Right lobe of liver (tissue), 4 donors: Measurements from ENCODE around the gene ENPP6.

ENCODE experiments used
- CTCF ChIP-seq, 4 donors: fragments of 200-600 bp in 3 of 4; fragments of 450-650 bp in 1 of 4; IDR thresholded peaks; one replicate each; pipeline versions ENCODE4 v1.5.1 to v1.8.0; 2016 to 2022; ENCODE audit warnings: antibody characterized with exemption in 4 of 4, mild to moderate bottlenecking in 2 of 4
- POLR2A ChIP-seq: fragments of 450-650 bp; IDR thresholded peaks from one replicate; pipeline ENCODE4 v1.6.1; 2017; ENCODE audit warnings: antibody characterized with exemption, mild to moderate bottlenecking
- donor health status: DM: no; HTN: no; CAD: no.
- donor health status: DM: no; HTN: no; CAD: no.
- donor health status: DM: no; HTN: yes; CAD: no.

DNA sequence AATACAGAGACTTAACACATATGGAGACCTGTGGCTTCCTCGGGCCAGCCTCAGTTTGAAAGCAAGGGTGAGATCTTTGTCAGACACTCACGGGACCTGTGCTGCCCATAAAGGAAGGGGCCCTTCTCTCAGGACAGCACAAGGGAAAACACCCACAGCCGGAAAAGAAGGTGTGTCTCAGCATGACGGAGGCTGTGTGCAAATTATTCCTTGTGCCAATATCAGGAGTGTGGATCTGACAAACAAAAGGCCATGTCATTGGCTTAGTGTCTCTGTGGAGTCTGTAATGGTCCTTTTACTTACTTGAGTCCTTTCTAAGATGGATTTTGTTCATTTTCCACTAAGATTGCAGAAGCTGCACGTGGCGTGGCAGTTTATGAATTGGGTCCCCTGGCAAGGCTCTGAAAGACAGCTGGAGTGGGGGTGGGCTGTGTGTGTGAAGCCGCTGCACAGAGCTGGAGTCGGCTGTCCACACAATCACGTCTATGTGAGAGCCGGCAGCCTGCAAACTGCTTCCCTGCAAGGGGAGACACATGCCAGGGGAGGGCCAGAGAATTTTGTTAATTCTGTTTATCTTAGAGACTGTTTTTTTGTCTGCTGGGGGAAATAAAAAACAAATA, 1.9 kb downstream of the ENPP6 start:
- TF ChIP-seq CTCF (IDR thresholded peaks at IDR 0.05) (no peak), POLR2A (no peak)
